ENCODE results near the gene KIAA0232.

- TF ChIP-seq CHD1 (IDR thresholded peaks at IDR 0.05; ENCODE audit: low read depth, low read length) (no peak), CEBPB (IDR thresholded peaks at IDR 0.05; ENCODE audit: low read depth, low read length) (no peak), SAP30 (IDR thresholded peaks at IDR 0.05; ENCODE audit: insufficient read depth, insufficient replicate concordance, low read length) (no peak), RXRA (IDR thresholded peaks at IDR 0.05; ENCODE audit: insufficient read depth, low read depth, low read length) (no peak), CREB1 (IDR thresholded peaks at IDR 0.05) (no peak)
- TF ChIP-seq, protein P1, sequence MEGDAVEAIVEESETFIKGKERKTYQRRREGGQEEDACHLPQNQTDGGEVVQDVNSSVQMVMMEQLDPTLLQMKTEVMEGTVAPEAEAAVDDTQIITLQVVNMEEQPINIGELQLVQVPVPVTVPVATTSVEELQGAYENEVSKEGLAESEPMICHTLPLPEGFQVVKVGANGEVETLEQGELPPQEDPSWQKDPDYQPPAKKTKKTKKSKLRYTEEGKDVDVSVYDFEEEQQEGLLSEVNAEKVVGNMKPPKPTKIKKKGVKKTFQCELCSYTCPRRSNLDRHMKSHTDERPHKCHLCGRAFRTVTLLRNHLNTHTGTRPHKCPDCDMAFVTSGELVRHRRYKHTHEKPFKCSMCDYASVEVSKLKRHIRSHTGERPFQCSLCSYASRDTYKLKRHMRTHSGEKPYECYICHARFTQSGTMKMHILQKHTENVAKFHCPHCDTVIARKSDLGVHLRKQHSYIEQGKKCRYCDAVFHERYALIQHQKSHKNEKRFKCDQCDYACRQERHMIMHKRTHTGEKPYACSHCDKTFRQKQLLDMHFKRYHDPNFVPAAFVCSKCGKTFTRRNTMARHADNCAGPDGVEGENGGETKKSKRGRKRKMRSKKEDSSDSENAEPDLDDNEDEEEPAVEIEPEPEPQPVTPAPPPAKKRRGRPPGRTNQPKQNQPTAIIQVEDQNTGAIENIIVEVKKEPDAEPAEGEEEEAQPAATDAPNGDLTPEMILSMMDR (IDR thresholded peaks at IDR 0.05; ENCODE audit: control extremely low read depth in 1 of 3, insufficient read depth in 1 of 3, low read depth in 1 of 3, low read length in 3 of 3), result no peak
Observed at GRCh38 chr4:6802025-6802424, 19.5 kb downstream of the KIAA0232 start.

Measured in H1 (cell line).